AG10803 (cell line): ENCODE results near the gene IGFBP3.

ENCODE experiments used
- DNase-seq: peaks from one replicate; pipeline ENCODE4 v3.0.0; 2010; ENCODE audit warnings: low read depth
- H3K4me3 ChIP-seq: 2 replicates; pipeline ENCODE4 v1.5.1; 2011; ENCODE audit warnings: mild to moderate bottlenecking, low read length, control low read depth
- TF ChIP-seq, protein P1 (sequence below): conservative IDR thresholded peaks from 2 replicates; pipeline ENCODE4 v1.5.1; 2011; ENCODE audit warnings: mild to moderate bottlenecking, low read length, control low read depth, inconsistent platforms

IGFBP3 gene

DNA sequence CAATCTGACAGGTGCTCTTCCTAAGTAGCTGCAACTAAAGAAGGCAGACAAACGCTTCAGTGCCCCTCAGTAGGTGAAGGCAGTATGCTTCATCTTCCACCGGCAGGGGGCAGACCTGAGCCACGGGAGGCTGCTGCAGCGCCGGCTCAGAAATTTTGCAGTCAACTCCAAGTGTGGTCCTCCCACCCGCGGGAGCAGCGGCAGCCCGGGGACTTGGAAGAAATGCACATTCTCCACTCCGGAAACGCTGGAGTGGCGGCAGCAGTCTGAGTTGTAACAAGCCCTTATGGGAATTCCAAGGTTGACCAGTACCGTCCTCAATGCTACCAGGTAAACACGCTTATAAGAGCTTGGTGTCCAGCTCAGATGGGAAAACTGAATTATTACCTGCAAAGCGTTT is 3.4 kb downstream of the IGFBP3 start:
- TF ChIP-seq, protein P1, sequence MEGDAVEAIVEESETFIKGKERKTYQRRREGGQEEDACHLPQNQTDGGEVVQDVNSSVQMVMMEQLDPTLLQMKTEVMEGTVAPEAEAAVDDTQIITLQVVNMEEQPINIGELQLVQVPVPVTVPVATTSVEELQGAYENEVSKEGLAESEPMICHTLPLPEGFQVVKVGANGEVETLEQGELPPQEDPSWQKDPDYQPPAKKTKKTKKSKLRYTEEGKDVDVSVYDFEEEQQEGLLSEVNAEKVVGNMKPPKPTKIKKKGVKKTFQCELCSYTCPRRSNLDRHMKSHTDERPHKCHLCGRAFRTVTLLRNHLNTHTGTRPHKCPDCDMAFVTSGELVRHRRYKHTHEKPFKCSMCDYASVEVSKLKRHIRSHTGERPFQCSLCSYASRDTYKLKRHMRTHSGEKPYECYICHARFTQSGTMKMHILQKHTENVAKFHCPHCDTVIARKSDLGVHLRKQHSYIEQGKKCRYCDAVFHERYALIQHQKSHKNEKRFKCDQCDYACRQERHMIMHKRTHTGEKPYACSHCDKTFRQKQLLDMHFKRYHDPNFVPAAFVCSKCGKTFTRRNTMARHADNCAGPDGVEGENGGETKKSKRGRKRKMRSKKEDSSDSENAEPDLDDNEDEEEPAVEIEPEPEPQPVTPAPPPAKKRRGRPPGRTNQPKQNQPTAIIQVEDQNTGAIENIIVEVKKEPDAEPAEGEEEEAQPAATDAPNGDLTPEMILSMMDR = peak; percentile 97
- peak; percentile 81 for DNase-seq
- H3K4me3 ChIP-seq = peak overlapping the region; percentile 92

DNA sequence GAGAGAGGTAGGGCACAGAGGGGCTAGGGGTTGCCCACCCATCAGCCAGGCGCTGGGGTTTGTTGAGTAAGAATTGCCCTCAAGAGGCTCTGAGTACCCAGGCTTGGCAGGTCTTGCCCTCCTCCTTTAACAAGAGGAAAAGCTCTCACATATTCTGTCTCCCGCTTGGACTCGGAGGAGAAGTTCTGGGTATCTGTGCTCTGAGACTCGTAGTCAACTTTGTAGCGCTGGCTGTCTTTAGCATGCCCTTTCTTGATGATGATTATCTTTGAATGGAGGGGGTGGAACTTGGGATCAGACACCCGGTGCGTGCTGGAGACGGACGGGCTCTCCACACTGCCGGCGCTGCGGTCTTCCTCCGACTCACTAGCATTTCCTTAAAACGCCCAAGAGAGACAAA is 4.0 kb downstream of the IGFBP3 start:
- peak overlapping the region; percentile 92 for H3K4me3 ChIP-seq
- DNase-seq = no peak
- TF ChIP-seq, protein P1 = no peak

DNA sequence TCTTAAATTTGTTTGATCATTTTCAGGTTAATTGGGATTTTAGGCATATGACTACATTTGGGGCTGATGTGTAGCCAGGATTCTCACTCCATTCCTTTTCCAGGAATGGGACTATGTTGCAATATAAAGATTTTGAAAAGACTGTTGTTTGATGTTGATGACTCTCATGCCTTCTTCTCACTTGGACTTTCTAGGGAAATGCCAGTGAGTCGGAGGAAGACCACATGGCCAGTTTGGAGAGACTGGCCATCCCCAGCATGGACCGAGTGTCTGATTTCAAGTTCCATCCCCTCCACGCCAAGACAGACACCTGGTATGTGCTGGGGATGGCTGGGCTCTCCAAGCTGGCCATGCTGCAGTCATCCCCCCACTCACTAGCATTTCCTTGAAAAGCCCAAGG is 5.5 kb downstream of the IGFBP3 start:
- DNase-seq = peak; percentile 64
- TF ChIP-seq, protein P1 = no peak
- no peak overlapping the region for H3K4me3 ChIP-seq

- TF ChIP-seq, protein P1 = no peak
- DNase-seq = no peak
- H3K4me3 ChIP-seq = no peak overlapping the region
Measured at GRCh38 chr7:45914911-45915310, 6.2 kb downstream of the IGFBP3 start.

- no peak for DNase-seq
- TF ChIP-seq, protein P1 = no peak
- no peak overlapping the region for H3K4me3 ChIP-seq
Measured at GRCh38 chr7:45912972-45913371, 8.1 kb downstream of the IGFBP3 start.

- H3K4me3 ChIP-seq = no peak overlapping the region
- TF ChIP-seq, protein P1 = no peak
- peak; percentile 61 for DNase-seq
Measured at GRCh38 chr7:45911311-45911710, 9.8 kb downstream of the IGFBP3 start.

- TF ChIP-seq, protein P1 = no peak
- H3K4me3 ChIP-seq = no peak overlapping the region
- no peak for DNase-seq
Measured at GRCh38 chr7:45910855-45911254, 10.2 kb downstream of the IGFBP3 start.
